ENCODE results near the gene YWHAH.

The YWHAH gene

GRCh38 chr22:31923747-31924146 lies 20.6 kb upstream of the YWHAH start:
- no peak for DNase-seq

- DNase-seq = no peak
These were observed 19.3 kb upstream of the YWHAH start for GRCh38 chr22:31925056-31925455.

- DNase-seq = no peak
These were observed 18.3 kb upstream of the YWHAH start for GRCh38 chr22:31926024-31926423.

- DNase-seq = no peak
These were observed 17.4 kb upstream of the YWHAH start for GRCh38 chr22:31926969-31927368.

GRCh38 chr22:31927562-31927961 lies 16.8 kb upstream of the YWHAH start:
- DNase-seq = no peak

GRCh38 chr22:31929167-31929930 lies 15.0 kb upstream of the YWHAH start:
- no peak for DNase-seq

GRCh38 chr22:31932863-31933262 lies 11.5 kb upstream of the YWHAH start:
- no peak for DNase-seq

GRCh38 chr22:31933406-31933805 lies 10.9 kb upstream of the YWHAH start:
- no peak for DNase-seq

- no peak for DNase-seq
These were observed 10.4 kb upstream of the YWHAH start for GRCh38 chr22:31933816-31934482.

GRCh38 chr22:31935961-31936635 lies 8.2 kb upstream of the YWHAH start:
- no peak for DNase-seq

GRCh38 chr22:31937341-31937740 lies 7.0 kb upstream of the YWHAH start:
- DNase-seq = no peak

- DNase-seq = no peak
These were observed 6.0 kb upstream of the YWHAH start for GRCh38 chr22:31938296-31938695.

GRCh38 chr22:31940506-31940905 lies 3.8 kb upstream of the YWHAH start:
- no peak for DNase-seq

- DNase-seq = no peak
These were observed 2.2 kb upstream of the YWHAH start for GRCh38 chr22:31942091-31942490.

GRCh38 chr22:31943206-31943977 lies 943 bp upstream of the YWHAH start:
- DNase-seq = no peak

- DNase-seq = no peak
These were observed 536 bp downstream of the YWHAH start for GRCh38 chr22:31944700-31945442.

- DNase-seq = no peak
These were observed 1.1 kb downstream of the YWHAH start for GRCh38 chr22:31945443-31945855.

GRCh38 chr22:31945971-31946680 lies 1.8 kb downstream of the YWHAH start:
- DNase-seq = no peak

GRCh38 chr22:31947296-31947695 lies 3.0 kb downstream of the YWHAH start:
- DNase-seq = no peak

- no peak for DNase-seq
These were observed 3.7 kb downstream of the YWHAH start for GRCh38 chr22:31948002-31948401.

- no peak for DNase-seq
These were observed 5.9 kb downstream of the YWHAH start for GRCh38 chr22:31950226-31950625.
